RPMI7951 (cell line): ENCODE results near the gene SYT15B. TPM values are rescaled to one million over a fixed set of nuclear protein-coding genes. Genes with fewer than 3 reads are reported as not detected.
"Not testable (repeated sequence)": the region's sequence is repeated elsewhere in the genome, so short reads cannot be mapped to it uniquely, and the experiment has no call there.

ENCODE experiments used
- DNase-seq: peaks from one replicate; pipeline ENCODE4 v3.0.0-alpha.2; 2012; ENCODE audit warnings: low read depth
- total RNA-seq: library from RNA; depleted of rRNA; stranded (reverse); fragments of >200 nt; shearing (Covaris generic); gene quantifications from 2 replicates; pipeline ENCODE4 v1.2.3, GENCODE V29; 2014; rRNA removed

Gene SYT15B
- total RNA-seq, 1 experiment from 2014 or later: under 0.01 TPM

DNA sequence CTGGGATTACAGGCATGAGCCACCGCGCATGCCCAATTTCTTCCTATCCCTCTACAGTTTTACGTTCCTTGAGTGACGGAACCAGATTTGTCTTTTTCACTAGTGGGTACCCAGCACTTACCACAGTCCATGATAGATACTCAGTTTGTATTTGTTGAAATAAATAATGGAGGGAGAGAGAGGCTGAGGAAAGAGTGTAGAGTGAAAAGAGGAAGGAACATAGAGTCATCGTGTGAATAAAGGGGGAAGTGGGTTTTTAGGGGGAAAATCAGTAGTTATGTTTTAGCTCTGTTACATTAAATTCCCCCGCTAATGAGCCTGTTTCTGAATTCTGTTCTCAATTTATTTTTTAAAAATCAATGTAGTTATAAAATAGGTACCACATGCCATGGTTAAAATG lies 37.7 kb downstream of the SYT15B start:
- DNase-seq: not testable (repeated sequence)

GRCh38 chr10:47725047-47725446 lies 38.3 kb downstream of the SYT15B start:
- not testable (repeated sequence) for DNase-seq

DNA sequence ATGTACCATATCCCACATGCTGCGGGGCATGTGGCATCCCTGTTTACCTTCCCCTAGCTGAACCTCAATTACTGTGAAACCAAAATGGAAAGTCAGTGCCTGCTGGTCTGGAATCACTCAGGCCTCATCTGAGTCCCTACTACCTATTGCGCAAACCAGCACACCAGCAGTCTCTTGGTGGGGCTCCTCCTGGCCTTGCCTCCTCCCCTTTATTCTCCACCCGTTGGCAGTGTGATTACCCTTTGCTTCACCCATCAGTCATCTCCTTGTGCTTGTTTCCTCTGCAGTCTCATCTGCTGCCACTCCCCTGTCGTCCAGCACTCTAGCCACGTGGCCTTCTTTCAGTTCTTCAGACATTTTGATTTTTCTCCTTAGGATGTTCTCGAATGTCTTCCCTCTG lies 39.3 kb downstream of the SYT15B start:
- not testable (repeated sequence) for DNase-seq

GRCh38 chr10:47723362-47723761 lies 40.0 kb downstream of the SYT15B start:
- DNase-seq: not testable (repeated sequence)

DNA sequence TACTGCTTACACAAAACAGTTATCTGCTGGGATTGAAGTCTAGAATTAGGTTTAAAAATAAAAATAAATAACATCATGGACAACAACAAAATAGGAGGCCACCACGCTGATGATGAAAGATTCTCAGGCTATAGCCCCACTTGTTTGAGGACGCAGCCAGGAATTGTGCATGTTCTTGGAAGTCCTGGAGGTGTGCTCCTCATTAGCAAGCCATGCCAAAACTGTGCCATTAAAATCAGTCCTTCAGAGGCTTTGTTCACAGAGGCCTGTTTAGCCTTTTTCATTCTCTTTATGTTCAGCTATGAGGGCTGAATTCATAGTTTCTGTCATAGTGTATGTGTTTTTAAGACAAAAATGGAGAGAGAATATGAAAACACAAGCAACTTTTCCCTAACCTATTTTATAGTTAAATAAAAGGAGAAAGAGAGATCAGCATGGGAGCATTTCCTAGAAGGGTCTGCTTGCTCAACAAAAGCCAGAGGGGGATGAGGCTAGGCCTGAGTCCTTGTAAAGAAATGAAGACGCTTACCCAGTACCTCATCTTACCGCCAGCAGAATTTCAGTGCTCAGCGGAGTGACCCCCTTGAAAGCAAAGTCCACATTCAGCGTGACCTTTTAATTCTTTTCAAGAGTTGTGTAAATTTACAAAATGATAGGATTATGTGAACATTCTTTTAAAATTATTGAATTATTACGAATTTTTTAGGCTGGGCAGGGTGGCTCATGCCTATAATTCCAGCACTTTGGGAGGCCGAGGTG lies 46.2 kb downstream of the SYT15B start:
- DNase-seq: not testable (repeated sequence)

Other genes with a start within 250 kb of the SYT15B start
- 2.0 and 3.0 TPM in 2 replicates for gene AGAP9, start 240.0 kb downstream of the SYT15B start, total RNA-seq
- 0.10 TPM in 1 of 2 replicates, not detected in the other for gene NPY4R2, start 155.1 kb upstream of the SYT15B start, total RNA-seq
- not detected in 2 replicates for gene FAM25C, start 236.2 kb upstream of the SYT15B start, total RNA-seq